GM12864 (cell line): Measurements from ENCODE around the gene CADM1.

Experiments used
- DNase-seq: peaks from one replicate; pipeline ENCODE4 v3.0.0-alpha.2; 2011; ENCODE audit warnings: low read depth
- H3K4me3 ChIP-seq: 2 replicates; pipeline ENCODE4 v1.5.1; 2011; ENCODE audit warnings: mild to moderate bottlenecking, low read depth, low read length, control low read depth
- TF ChIP-seq, protein P1 (sequence below): IDR thresholded peaks from 2 replicates; pipeline ENCODE4 v1.5.1; 2011; ENCODE audit warnings: low read depth, mild to moderate bottlenecking, moderate library complexity, low read length, control low read depth, inconsistent platforms; ENCODE audit errors: missing control alignments

CADM1 gene

DNA sequence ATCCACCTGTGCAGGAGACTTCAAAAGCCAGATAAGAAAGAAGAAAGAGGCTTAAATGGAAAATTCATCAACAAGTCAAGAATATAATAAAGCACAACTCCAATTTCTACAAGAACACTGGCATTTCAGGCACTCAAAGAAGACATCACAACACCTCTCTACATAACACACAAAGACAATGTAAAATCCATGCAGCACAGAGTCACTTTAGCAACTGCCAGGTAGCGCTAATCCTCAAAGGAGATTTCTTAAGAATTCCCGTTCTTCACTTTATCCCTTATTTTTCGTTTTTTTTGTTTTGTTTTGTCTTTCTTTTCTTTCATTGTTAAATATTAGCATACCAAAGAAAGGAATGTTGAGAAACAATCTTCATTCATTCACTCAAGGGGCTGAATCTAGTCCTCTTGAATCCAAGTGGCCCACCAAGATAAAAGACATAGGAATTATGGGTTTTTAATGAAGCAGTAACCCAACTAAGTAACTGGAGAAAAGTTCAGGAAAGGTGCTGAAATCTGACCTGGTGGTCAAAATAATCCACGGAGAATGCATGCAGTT is 95.0 kb downstream of the CADM1 start:
- DNase-seq: no peak
- H3K4me3 ChIP-seq: no peak overlapping the region
- TF ChIP-seq, protein P1, sequence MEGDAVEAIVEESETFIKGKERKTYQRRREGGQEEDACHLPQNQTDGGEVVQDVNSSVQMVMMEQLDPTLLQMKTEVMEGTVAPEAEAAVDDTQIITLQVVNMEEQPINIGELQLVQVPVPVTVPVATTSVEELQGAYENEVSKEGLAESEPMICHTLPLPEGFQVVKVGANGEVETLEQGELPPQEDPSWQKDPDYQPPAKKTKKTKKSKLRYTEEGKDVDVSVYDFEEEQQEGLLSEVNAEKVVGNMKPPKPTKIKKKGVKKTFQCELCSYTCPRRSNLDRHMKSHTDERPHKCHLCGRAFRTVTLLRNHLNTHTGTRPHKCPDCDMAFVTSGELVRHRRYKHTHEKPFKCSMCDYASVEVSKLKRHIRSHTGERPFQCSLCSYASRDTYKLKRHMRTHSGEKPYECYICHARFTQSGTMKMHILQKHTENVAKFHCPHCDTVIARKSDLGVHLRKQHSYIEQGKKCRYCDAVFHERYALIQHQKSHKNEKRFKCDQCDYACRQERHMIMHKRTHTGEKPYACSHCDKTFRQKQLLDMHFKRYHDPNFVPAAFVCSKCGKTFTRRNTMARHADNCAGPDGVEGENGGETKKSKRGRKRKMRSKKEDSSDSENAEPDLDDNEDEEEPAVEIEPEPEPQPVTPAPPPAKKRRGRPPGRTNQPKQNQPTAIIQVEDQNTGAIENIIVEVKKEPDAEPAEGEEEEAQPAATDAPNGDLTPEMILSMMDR: no peak

DNA sequence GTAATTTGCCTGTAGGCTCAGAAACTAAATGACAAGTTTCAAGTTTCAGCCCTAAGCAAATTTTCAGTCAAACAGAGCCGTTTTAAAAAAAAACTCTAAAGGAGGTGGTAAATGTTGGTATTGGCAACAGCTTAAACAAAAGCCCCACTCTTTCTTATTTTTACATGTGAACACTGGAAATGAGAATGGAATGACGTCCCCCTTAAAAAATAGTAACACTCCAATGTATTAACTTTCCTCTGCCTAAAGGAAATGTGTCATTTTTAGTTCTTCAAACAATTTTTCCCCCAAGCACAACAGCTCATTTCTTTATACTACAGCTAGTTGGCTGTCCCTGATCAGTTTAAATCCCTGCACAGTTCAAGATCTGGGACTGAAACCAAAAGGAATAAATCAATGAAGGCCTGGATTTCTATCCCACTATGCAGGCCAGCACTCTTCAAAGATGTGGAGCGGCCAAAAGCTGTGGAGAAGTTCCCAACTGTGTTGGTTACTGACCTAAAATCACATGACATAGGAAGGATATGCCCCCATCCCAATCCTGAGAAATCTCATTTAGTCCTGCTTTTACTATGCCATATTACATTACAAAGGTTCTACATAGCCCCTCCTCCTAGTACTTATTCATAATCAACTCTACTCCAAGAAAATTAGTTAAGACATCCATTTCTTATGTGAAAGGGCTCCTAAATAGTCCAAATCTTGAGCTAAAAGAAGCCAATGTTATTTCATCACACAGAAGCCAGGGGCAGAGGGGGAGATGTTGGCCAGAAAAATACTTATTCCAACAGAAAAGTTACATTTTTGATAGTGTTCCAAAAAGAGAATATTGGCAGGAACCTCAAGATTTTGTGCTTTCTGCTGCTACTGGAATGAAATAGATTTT is 95.9 kb downstream of the CADM1 start:
- no peak overlapping the region for H3K4me3 ChIP-seq
- DNase-seq: no peak
- TF ChIP-seq, protein P1: no peak

DNA sequence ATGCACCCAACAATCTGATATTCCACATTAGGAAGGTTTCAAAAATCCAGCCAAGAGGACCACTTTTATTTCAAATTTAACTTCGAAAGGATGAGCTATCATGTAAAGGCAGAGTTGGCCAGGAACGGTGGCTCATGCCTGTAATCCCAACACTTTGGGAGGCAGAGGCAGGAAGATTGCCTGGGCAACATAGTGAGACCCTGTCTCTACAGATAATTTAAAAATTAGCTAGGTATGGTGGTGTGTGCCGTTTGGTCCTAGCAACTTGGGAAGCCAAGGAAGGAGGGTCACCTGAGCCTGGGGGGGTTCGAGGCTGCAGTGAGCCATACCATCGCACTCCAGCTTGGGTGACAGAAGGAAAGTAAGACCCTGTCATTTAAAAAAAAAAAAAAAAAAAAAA is 96.7 kb downstream of the CADM1 start:
- no peak for DNase-seq
- no peak overlapping the region for H3K4me3 ChIP-seq
- TF ChIP-seq, protein P1: no peak

DNA sequence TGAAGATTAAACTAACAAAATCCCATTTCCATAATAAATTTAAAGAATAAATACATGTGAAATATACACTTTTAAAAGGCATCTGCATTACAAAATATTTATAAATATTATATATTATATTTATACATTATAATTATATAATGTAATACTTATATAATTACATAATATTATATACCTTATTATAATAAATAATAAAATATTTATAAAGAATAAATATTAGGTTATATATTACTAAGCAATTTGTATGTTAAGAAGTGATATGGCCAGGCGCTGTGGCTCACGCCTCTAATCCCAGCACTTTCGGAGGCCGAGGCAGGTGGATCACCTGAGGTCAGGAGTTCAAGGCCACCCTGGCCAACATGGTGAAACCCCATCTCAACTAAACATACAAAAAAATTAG is 97.8 kb downstream of the CADM1 start:
- no peak overlapping the region for H3K4me3 ChIP-seq
- DNase-seq: no peak
- TF ChIP-seq, protein P1: no peak

DNA sequence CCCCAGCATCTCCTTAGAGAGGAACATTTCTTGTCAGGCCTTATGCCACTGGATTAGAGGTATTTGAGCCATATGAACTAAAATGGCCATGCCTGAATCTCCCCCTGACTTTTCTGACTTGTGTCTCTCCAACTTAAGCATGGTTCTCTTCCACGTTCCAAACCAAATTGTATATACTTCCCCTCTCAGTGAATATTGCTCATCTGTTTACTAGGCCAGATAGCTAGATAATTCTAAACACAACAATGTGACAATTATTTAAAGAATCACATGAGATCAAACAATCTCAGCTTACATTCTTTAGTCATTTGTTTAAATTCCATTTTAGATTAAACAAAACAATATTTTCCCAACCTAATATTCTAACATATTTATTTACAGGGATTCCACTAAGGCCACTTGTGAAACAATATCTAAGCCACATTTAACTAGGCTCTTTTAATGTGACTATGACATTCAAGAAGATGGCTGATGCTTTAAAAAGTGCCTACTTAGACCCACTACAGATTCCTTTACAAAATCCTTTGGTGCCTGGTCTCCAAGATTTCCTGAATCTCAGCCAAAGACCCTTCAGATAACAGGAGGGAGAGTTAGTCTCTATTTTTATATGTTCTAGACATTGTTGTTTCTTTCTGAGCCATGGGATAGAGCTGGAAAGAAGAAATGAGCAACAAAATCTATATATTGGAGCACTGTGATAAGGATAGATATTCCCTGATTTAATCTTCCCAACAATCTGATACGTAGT is 105.7 kb downstream of the CADM1 start:
- no peak overlapping the region for H3K4me3 ChIP-seq
- DNase-seq: no peak
- TF ChIP-seq, protein P1: no peak

DNA sequence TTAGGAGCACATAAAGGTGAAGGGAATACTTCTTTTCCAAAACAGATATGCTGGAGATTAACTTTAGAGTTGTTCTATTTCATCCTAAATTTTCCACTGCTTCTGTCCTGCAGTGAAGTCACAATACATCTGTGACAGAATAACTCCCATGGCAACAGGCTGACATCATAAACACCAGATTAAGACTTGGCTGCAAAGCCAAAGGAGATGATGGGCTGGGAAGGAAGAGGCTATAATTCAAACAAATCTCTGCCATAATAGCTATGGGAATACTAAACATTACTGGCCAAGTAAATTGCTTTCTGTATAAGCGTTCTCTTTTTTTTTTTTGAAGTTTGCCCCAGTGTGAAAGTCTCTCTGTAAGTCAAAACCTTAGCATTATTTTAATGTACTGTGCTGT is 107.7 kb downstream of the CADM1 start:
- TF ChIP-seq, protein P1: no peak
- no peak for DNase-seq
- H3K4me3 ChIP-seq: no peak overlapping the region
